Stimulated activated CD4-positive, alpha-beta T cell treated with anti-CD3 and anti-CD28 coated beads, Interleukin-15, amount 100 ng/mL, for 1 hour (primary cell): ENCODE data around the gene NPHP4.

Experiments
- DNase-seq, 2 donors: peaks; one replicate each; pipeline ENCODE4 v3.0.0-alpha.2; 2020; ENCODE audit warnings: low read depth in 1 of 2, low spot score in 1 of 2

Gene NPHP4

GRCh38 chr1:5992026-5992813 lies at the start of gene NPHP4:
Gene NPHP4, minus strand, starts transcription at chr1:5992425. Its CDS starts 6,136 bp downstream, at chr1:5986289.
- peak; percentile 95 to 97 for DNase-seq

- DNase-seq = no peak
Measured at GRCh38 chr1:6041432-6042062, 49.3 kb upstream of the NPHP4 start.

GRCh38 chr1:6040861-6041415 lies 48.7 kb upstream of the NPHP4 start:
- DNase-seq = no peak

- no peak for DNase-seq
Measured at GRCh38 chr1:6040444-6040843, 48.2 kb upstream of the NPHP4 start.

- DNase-seq = no peak
Measured at GRCh38 chr1:6039031-6039430, 46.8 kb upstream of the NPHP4 start.

GRCh38 chr1:6038603-6039002 lies 46.4 kb upstream of the NPHP4 start:
- DNase-seq = no peak

- no peak for DNase-seq
Measured at GRCh38 chr1:6037338-6037762, 45.1 kb upstream of the NPHP4 start.

GRCh38 chr1:6035719-6036118 lies 43.5 kb upstream of the NPHP4 start:
- DNase-seq = no peak

GRCh38 chr1:6035303-6035702 lies 43.1 kb upstream of the NPHP4 start:
- no peak for DNase-seq

- DNase-seq = no peak
Measured at GRCh38 chr1:6034750-6035096, 42.5 kb upstream of the NPHP4 start.

- peak in 1 of 2 donors; percentile 20 for DNase-seq
Measured at GRCh38 chr1:6033986-6034749, 41.9 kb upstream of the NPHP4 start.

GRCh38 chr1:6033124-6033523 lies 40.9 kb upstream of the NPHP4 start:
- DNase-seq = no peak

GRCh38 chr1:6030547-6031261 lies 38.5 kb upstream of the NPHP4 start:
- DNase-seq = no peak

- no peak for DNase-seq
Measured at GRCh38 chr1:6030132-6030531, 37.9 kb upstream of the NPHP4 start.

- no peak for DNase-seq
Measured at GRCh38 chr1:6029351-6029750, 37.1 kb upstream of the NPHP4 start.

- peak; percentile 18 to 28 for DNase-seq
Measured at GRCh38 chr1:6028042-6028850, 36.0 kb upstream of the NPHP4 start.

- no peak for DNase-seq
Measured at GRCh38 chr1:6027591-6027990, 35.4 kb upstream of the NPHP4 start.

- peak; percentile 86 to 88 for DNase-seq
Measured at GRCh38 chr1:6026095-6026809, 34.0 kb upstream of the NPHP4 start.

GRCh38 chr1:6025269-6026094 lies 33.3 kb upstream of the NPHP4 start:
- DNase-seq = peak in 1 of 2 donors; percentile 16
